Naive thymus-derived CD8-positive, alpha-beta T cell (primary cell): ENCODE data around the gene PGM2L1. TPM values are rescaled to one million over a fixed set of nuclear protein-coding genes. Genes with fewer than 3 reads are reported as not detected.

ENCODE experiments used
- ATAC-seq, 2 donors: fragments of 150-1000 bp; cut with Tn5 transposase in 1 of 2; sonication (Bioruptor Pico), chemical (Tn5 transposase) in 1 of 2; 1 replicate in 1 of 2; 2 replicates in 1 of 2; pipeline ENCODE4 v1.10.0; 2021; ENCODE audit warnings: mild to moderate bottlenecking in 2 of 2, moderate library complexity in 2 of 2
- POLR2A ChIA-PET: fragments of 350-600 bp; sonication (Branson Sonifier 250); formaldehyde crosslinking; loops from one replicate; lab custom pipeline; 2021; ENCODE audit warnings: antibody characterized with exemption; lab: Charles Lee
- DNase-seq, 10 donors: peaks; one replicate each; pipeline versions ENCODE4 v3.0.0 to v3.0.0-alpha.2; 2020 to 2022
- H3K27ac Mint-ChIP-seq, 10 donors: one replicate each; pipeline ENCODE4 v1.8.0; 2020 to 2022; ENCODE audit warnings: mild to moderate bottlenecking in 10 of 10, mixed read lengths in 10 of 10, moderate library complexity in 4 of 10, inconsistent platforms in 1 of 10
- H3K27me3 Mint-ChIP-seq, 5 donors: one replicate each; pipeline ENCODE4 v1.8.0; 2021 to 2022; ENCODE audit warnings: mixed read lengths in 5 of 5
- H3K36me3 Mint-ChIP-seq, 3 donors: one replicate each; pipeline ENCODE4 v1.8.0; 2020 to 2022; ENCODE audit warnings: mixed read lengths in 3 of 3, mild to moderate bottlenecking in 2 of 3, inconsistent platforms in 1 of 3
- H3K4me1 Mint-ChIP-seq, 4 donors: one replicate each; pipeline ENCODE4 v1.8.0; 2021 to 2022; ENCODE audit warnings: mixed read lengths in 4 of 4
- H3K4me3 Mint-ChIP-seq, 10 donors: one replicate each; pipeline ENCODE4 v1.8.0; 2020 to 2022; ENCODE audit warnings: mild to moderate bottlenecking in 10 of 10, mixed read lengths in 10 of 10, moderate library complexity in 6 of 10, inconsistent platforms in 1 of 10
- H3K9me3 Mint-ChIP-seq, 9 donors: one replicate each; pipeline ENCODE4 v1.8.0; 2020 to 2022; ENCODE audit warnings: mixed read lengths in 9 of 9, mild to moderate bottlenecking in 3 of 9, inconsistent platforms in 1 of 9, moderate library complexity in 1 of 9
- polyA plus RNA-seq, 3 donors: library from polyadenylated mRNA; unstranded; fragments of 300-500 nt; fragmentation: Illumina TruSeq; gene quantifications; one replicate each; pipeline ENCODE4 v1.2.3, GENCODE V29; 2021
- total RNA-seq, 8 experiments: library from RNA in 2 of 8; stranded (reverse) in 2 of 8; gene quantifications; one replicate each; pipeline ENCODE4 v1.2.3 and lab custom pipeline; 2021 to 2026

PGM2L1 gene
- total and polyA plus RNA-seq, 5 experiments from 2014 or later: 2.8 to 11.5 (median 2.9) TPM

DNA sequence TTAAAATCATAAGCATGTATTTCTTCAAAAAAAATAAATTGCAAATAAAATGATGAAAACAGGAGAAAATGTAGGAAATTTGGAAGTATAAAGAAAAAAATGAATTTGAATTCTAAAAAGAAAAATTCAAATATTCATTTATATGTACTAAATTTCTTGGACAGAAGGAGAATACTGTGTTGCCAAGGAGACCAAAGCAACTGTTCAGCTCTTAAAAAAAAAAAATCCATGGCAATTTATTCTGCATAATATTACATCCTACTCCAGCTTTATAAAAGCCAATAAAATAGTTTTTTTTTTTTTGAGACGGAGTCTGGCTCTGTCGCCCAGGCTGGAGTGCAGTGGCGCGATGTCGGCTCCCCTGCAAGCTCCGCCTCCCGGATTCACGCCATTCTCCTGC is 6.0 kb downstream of the PGM2L1 start:
- H3K27me3 Mint-ChIP-seq: no peaks in the 10 kb centered on the region
- no peak overlapping the region for H3K4me3 Mint-ChIP-seq
- no peaks in the 10 kb centered on the region for H3K9me3 Mint-ChIP-seq
- no peak overlapping the region for H3K27ac Mint-ChIP-seq
- POLR2A ChIA-PET: interaction anchor here (0.5 kb wide), 1 partner anchor 20 kb away, joined by 4 read pairs; no protein-coding TSS in a partner anchor
- ATAC-seq (no peak), DNase-seq (no peak)
- peaks cover 6 to 31% (median 24%) of the 10 kb centered on the region in 4 donors for H3K4me1 Mint-ChIP-seq
- H3K36me3 Mint-ChIP-seq: no peaks in the 10 kb centered on the region

DNA sequence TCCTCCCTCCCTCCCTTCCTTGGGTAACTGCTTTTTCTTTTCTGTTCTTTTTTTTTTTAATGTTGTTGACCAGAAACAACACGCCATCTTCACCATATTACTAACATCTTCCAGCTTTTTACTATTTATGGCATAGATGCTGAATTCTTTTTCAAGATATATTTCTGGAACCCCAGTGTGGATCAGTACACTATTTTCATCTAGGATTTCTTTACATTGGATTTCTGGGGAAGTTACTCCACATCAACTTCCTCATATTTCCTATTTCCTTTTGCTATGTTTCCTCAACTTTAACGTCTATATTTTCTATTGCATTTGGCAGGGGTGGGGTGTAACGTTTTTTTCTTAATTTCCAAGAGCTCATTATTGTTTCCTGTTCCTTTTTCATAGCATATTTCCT is 7.0 kb downstream of the PGM2L1 start:
- H3K4me1 Mint-ChIP-seq: peaks cover 5 to 30% (median 16%) of the 10 kb centered on the region in 4 donors

GRCh38 chr11:74390697-74391096 is 7.5 kb downstream of the PGM2L1 start:
- H3K36me3 Mint-ChIP-seq: no peaks in the 10 kb centered on the region
- peak overlapping the region in 5 of 10 donors; percentile 5 to 35 (median 23) for H3K27ac Mint-ChIP-seq
- POLR2A ChIA-PET: interaction anchor here (2.1 kb wide), 1 partner anchor 8 kb away, joined by 12 read pairs; the partner anchor contains the start of gene PGM2L1
- no peak for ATAC-seq
- no peak for DNase-seq
- H3K4me1 Mint-ChIP-seq: peaks cover 5 to 30% (median 16%) of the 10 kb centered on the region in 4 donors
- H3K9me3 Mint-ChIP-seq: no peaks in the 10 kb centered on the region
- H3K4me3 Mint-ChIP-seq: no peak overlapping the region
- no peaks in the 10 kb centered on the region for H3K27me3 Mint-ChIP-seq

More for the DNA sequence above, 7.0 kb downstream of the PGM2L1 start:
- no peak overlapping the region for H3K4me3 Mint-ChIP-seq
- DNase-seq: no peak
- ATAC-seq: no peak
- H3K9me3 Mint-ChIP-seq: no peaks in the 10 kb centered on the region
- H3K27me3 Mint-ChIP-seq: no peaks in the 10 kb centered on the region
- POLR2A ChIA-PET: no interaction called here
- peak overlapping the region in 5 of 10 donors; percentile 3 to 41 (median 21) for H3K27ac Mint-ChIP-seq
- H3K36me3 Mint-ChIP-seq: no peaks in the 10 kb centered on the region

DNA sequence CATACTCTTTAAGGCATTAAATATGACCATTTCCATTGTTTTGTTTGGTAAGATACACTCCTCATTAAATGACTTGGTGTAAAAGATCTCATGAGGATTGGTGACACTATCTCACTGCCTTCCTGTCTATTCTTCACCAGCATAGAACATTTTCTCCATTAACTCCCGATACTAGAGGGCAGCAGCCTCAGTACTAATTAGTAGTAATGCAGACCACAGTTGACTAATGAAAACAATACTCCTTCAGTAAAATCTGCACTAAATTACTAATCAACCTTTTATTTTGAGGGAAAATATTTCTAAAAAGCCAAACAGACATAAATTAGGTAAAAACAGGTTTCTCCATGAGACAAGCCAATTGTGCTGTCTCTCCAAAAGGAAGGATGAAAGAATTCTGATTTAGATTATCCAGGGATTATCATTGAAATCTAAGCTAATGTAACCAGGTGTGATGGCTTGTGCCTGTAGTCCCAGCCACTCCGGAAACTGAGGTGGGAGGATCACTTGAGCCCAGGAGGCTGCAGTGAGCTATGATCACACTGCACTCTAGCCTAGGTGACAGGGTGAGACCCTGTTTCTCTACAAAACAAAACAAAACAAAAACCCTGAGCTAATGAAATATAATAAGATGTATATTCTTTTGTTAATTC is 9.4 kb downstream of the PGM2L1 start:
- H3K27me3 Mint-ChIP-seq: no peaks in the 10 kb centered on the region
- POLR2A ChIA-PET: interaction anchor here (1.4 to 2.1 kb wide), 2 partner anchors 9 to 61 kb away, joined by 5 to 12 read pairs; partner anchors contain the start of gene PGM2L1

DNA sequence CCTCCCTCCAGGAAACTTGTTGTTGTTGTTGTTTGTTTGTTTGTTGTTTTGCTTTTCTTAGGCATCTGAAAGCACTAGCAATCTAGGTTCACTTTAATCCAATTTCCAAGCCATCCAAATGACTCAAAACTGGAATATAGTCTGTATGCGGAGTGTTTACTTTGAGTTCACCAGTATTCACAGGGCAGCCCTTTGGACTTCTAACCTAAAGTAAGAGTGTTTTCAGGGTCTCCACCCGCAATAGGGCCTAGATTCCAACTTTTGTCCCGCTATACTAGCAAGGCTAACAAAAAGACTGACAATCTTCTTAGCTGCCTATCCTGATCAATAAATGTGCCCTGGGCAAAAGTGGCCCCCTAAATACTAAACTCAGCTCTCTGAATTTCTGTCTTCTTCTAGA is 13.6 kb downstream of the PGM2L1 start:
- H3K4me1 Mint-ChIP-seq: peaks cover 2 to 6% (median 5%) of the 10 kb centered on the region in 4 donors
- no peak for ATAC-seq

More for the DNA sequence above, 9.4 kb downstream of the PGM2L1 start:
- Mint-ChIP-seq H3K4me3 (peak overlapping the region in 1 of 10 donors; percentile 31), H3K36me3 (no peaks in the 10 kb centered on the region), H3K4me1 (peaks cover 3 to 21% (median 14%) of the 10 kb centered on the region in 4 donors), H3K9me3 (no peaks in the 10 kb centered on the region), H3K27ac (peak overlapping the region in 2 of 10 donors; percentile 33 to 64)
- DNase-seq: peak in 9 of 10 donors; percentile 25 to 85 (median 59)
- ATAC-seq: peak; percentile 78 to 91

GRCh38 chr11:74380746-74381439 is 17.3 kb downstream of the PGM2L1 start:
- DNase-seq (no peak), ATAC-seq (no peak)
- Mint-ChIP-seq H3K4me3 (no peak overlapping the region), H3K9me3 (no peaks in the 10 kb centered on the region), H3K36me3 (peaks cover 0 to 3% (median 0%) of the 10 kb centered on the region in 3 donors), H3K27me3 (no peaks in the 10 kb centered on the region), H3K4me1 (peaks cover 0 to 3% (median under 1%) of the 10 kb centered on the region in 4 donors), H3K27ac (no peak overlapping the region)
- POLR2A ChIA-PET: interaction anchor here (0.7 kb wide), 1 partner anchor 1867 kb away, joined by 3 read pairs; no protein-coding TSS in a partner anchor

More for the DNA sequence above, 13.6 kb downstream of the PGM2L1 start:
- no peak for DNase-seq
- POLR2A ChIA-PET: interaction anchor here (0.6 kb wide), 1 partner anchor 364 kb away, joined by 5 read pairs; no protein-coding TSS in a partner anchor
- Mint-ChIP-seq H3K36me3 (peaks cover 0 to 3% (median 0%) of the 10 kb centered on the region in 3 donors), H3K27ac (no peak overlapping the region), H3K9me3 (no peaks in the 10 kb centered on the region), H3K27me3 (no peaks in the 10 kb centered on the region), H3K4me3 (no peak overlapping the region)

GRCh38 chr11:74377689-74378088 is 20.5 kb downstream of the PGM2L1 start:
- no peak overlapping the region for H3K4me3 Mint-ChIP-seq
- POLR2A ChIA-PET: interaction anchor here (0.7 kb wide), 1 partner anchor 680 kb away, joined by 4 read pairs; no protein-coding TSS in a partner anchor
- no peak overlapping the region for H3K27ac Mint-ChIP-seq
- no peaks in the 10 kb centered on the region for H3K27me3 Mint-ChIP-seq
- DNase-seq: no peak
- H3K9me3 Mint-ChIP-seq: no peaks in the 10 kb centered on the region
- ATAC-seq: no peak
- H3K4me1 Mint-ChIP-seq: peaks cover 0 to 3% (median under 1%) of the 10 kb centered on the region in 4 donors
- peaks cover 0 to 18% (median 5%) of the 10 kb centered on the region in 3 donors for H3K36me3 Mint-ChIP-seq

- ATAC-seq (no peak), DNase-seq (no peak)
- Mint-ChIP-seq H3K4me1 (no peaks in the 10 kb centered on the region), H3K36me3 (peaks cover 0 to 28% (median 11%) of the 10 kb centered on the region in 3 donors), H3K4me3 (no peak overlapping the region), H3K27me3 (no peaks in the 10 kb centered on the region), H3K9me3 (no peaks in the 10 kb centered on the region), H3K27ac (no peak overlapping the region)
- POLR2A ChIA-PET: no interaction called here
Observed at GRCh38 chr11:74373382-74373781, 24.9 kb downstream of the PGM2L1 start.

DNA sequence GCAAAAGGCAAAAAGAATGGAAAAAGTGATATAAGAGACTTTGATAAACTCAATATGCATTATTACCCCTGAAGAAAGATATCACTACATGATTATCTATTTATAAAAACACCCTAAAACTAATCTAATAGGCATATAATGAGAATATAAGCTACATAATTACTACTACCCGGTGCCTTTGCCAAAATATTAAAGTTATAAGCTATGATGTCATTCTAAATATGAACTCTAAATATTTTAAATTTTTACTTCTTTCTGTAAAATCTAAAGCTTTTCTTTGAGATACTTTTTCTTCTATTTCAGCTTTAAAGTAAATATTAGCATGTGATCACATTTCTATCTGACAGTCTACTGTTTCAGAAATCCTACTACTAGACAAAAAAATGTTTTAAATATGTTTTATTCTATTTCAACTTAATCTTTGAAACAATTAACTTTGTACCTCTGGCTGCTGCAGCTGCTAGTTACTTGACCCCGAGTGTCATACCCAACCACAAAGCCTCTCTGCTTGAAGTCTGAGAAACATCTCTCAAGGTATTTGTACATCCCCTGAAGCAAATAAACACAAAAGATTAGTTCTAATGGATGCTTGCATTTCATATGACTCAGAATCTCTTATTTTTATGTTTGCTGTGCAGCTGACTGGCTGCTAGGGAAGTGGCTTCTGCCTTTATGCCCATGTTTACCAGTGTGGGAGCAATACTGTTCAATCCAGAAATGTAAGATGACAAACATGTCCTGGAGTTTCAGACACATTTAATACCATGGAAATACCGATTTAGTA is 26.8 kb downstream of the PGM2L1 start:
- H3K9me3 Mint-ChIP-seq: no peaks in the 10 kb centered on the region
- POLR2A ChIA-PET: no interaction called here
- H3K36me3 Mint-ChIP-seq: peaks cover 0 to 28% (median 11%) of the 10 kb centered on the region in 3 donors
- no peak overlapping the region for H3K27ac Mint-ChIP-seq
- no peaks in the 10 kb centered on the region for H3K27me3 Mint-ChIP-seq
- no peak for DNase-seq
- ATAC-seq: no peak
- no peak overlapping the region for H3K4me3 Mint-ChIP-seq
- no peaks in the 10 kb centered on the region for H3K4me1 Mint-ChIP-seq

DNA sequence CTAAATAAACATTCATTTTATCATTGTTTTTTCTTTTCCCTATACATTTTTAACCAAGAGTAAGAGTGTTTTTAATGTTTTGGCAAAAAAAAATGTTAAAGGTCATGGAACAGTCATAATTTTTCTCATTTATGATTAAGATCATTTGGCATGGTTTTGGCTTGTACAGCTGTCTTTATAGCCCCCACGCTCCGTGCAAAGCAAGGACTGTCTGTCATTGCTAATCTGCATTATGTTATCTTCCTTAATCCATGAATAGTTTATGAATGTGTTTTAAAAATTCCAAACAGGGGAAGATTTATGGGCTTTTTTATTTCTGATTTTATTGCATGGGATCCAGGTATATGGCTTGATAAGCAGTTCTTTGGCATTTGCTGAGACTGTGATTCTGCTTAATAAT is 28.1 kb downstream of the PGM2L1 start:
- DNase-seq: no peak
- Mint-ChIP-seq H3K27ac (no peak overlapping the region), H3K27me3 (no peaks in the 10 kb centered on the region), H3K9me3 (no peaks in the 10 kb centered on the region), H3K36me3 (peaks cover 0 to 34% (median 11%) of the 10 kb centered on the region in 3 donors), H3K4me3 (no peak overlapping the region), H3K4me1 (no peaks in the 10 kb centered on the region)
- no peak for ATAC-seq
- POLR2A ChIA-PET: no interaction called here

GRCh38 chr11:74367881-74368280 is 30.4 kb downstream of the PGM2L1 start:
- H3K27ac Mint-ChIP-seq: no peak overlapping the region
- H3K36me3 Mint-ChIP-seq: peaks cover 0 to 37% (median 14%) of the 10 kb centered on the region in 3 donors
- ATAC-seq: no peak
- no peaks in the 10 kb centered on the region for H3K9me3 Mint-ChIP-seq
- no peaks in the 10 kb centered on the region for H3K4me1 Mint-ChIP-seq
- POLR2A ChIA-PET: interaction anchor here (0.6 kb wide), 1 partner anchor 14 kb away, joined by 9 read pairs; no protein-coding TSS in a partner anchor
- no peaks in the 10 kb centered on the region for H3K27me3 Mint-ChIP-seq
- no peak for DNase-seq
- H3K4me3 Mint-ChIP-seq: no peak overlapping the region

GRCh38 chr11:74366576-74366975 is 31.7 kb downstream of the PGM2L1 start:
- ATAC-seq (no peak), DNase-seq (no peak)
- Mint-ChIP-seq H3K9me3 (peaks cover 0 to 3% (median 0%) of the 10 kb centered on the region in 9 donors), H3K27me3 (no peaks in the 10 kb centered on the region), H3K36me3 (peaks cover 4 to 45% (median 27%) of the 10 kb centered on the region in 3 donors), H3K4me1 (no peaks in the 10 kb centered on the region), H3K4me3 (no peak overlapping the region), H3K27ac (no peak overlapping the region)
- POLR2A ChIA-PET: no interaction called here
